AG09309 (cell line): ENCODE data around the gene RARRES2.

Experiments used
- DNase-seq: peaks from one replicate; pipeline ENCODE4 v3.0.0-alpha.2; 2010; ENCODE audit warnings: low read depth
- H3K4me3 ChIP-seq: 2 replicates; pipeline ENCODE4 v1.5.1; 2011; ENCODE audit warnings: mild to moderate bottlenecking, low read depth, low read length, moderate library complexity; ENCODE audit not compliant: control insufficient read depth
- CTCF ChIP-seq: IDR thresholded peaks from 2 replicates; pipeline ENCODE4 v1.5.1; 2011; ENCODE audit warnings: mild to moderate bottlenecking, low read depth, low read length, inconsistent platforms; ENCODE audit not compliant: insufficient read depth, control insufficient read depth; ENCODE audit errors: missing control alignments

Gene RARRES2

GRCh38 chr7:150384406-150385301 lies 43.2 kb upstream of the RARRES2 start:
- no peak for TF ChIP-seq CTCF
- no peak overlapping the region for H3K4me3 ChIP-seq
- no peak for DNase-seq

- DNase-seq: no peak
- no peak overlapping the region for H3K4me3 ChIP-seq
- TF ChIP-seq CTCF: no peak
Observed at GRCh38 chr7:150383710-150384397, 42.4 kb upstream of the RARRES2 start.

- DNase-seq: no peak
- TF ChIP-seq CTCF: no peak
Observed at GRCh38 chr7:150382844-150383225, 41.4 kb upstream of the RARRES2 start.

GRCh38 chr7:150382123-150382843 lies 40.9 kb upstream of the RARRES2 start:
- DNase-seq: no peak
- H3K4me3 ChIP-seq: no peak overlapping the region
- TF ChIP-seq CTCF: no peak

More at GRCh38 chr7:150382844-150383225, 41.4 kb upstream of the RARRES2 start:
- H3K4me3 ChIP-seq: no peak overlapping the region

GRCh38 chr7:150381785-150382122 lies 40.3 kb upstream of the RARRES2 start:
- no peak for DNase-seq
- no peak for TF ChIP-seq CTCF
- no peak overlapping the region for H3K4me3 ChIP-seq

GRCh38 chr7:150381096-150381495 lies 39.7 kb upstream of the RARRES2 start:
- TF ChIP-seq CTCF: no peak
- H3K4me3 ChIP-seq: no peak overlapping the region
- DNase-seq: no peak
